Peyer's patch (tissue), 4 donors: ENCODE measurements around the gene PRELID3B. TPM values are rescaled to one million over a fixed set of nuclear protein-coding genes. Genes with fewer than 3 reads are reported as not detected.

Source experiments
- DNase-seq, 3 donors: peaks; one replicate each; pipeline ENCODE4 v3.0.0-alpha.2; 2017 to 2019
- H3K27ac ChIP-seq, 4 donors: fragments of 200-600 bp; sonication (generic); one replicate each; pipeline ENCODE4 v1.5.1; 2016 to 2019
- H3K27me3 ChIP-seq, 2 donors: fragments of 200-600 bp; sonication (generic); one replicate each; pipeline ENCODE4 v1.5.1; 2019
- H3K36me3 ChIP-seq, 3 donors: fragments of 200-600 bp; sonication (generic); one replicate each; pipeline ENCODE4 v1.5.1; 2016 to 2019
- H3K4me1 ChIP-seq, 4 donors: fragments of 200-600 bp; sonication (generic); one replicate each; pipeline ENCODE4 v1.5.1; 2016 to 2019
- H3K4me3 ChIP-seq, 4 donors: fragments of 200-600 bp; sonication (generic); 1 replicate in 3 of 4; 2 replicates in 1 of 4; pipeline ENCODE4 v1.5.1; 2016 to 2019; ENCODE audit warnings: mild to moderate bottlenecking in 1 of 4
- H3K9me3 ChIP-seq, 4 donors: fragments of 200-600 bp; sonication (generic); one replicate each; pipeline ENCODE4 v1.5.1; 2016 to 2019; ENCODE audit warnings: mild to moderate bottlenecking in 1 of 4
- CTCF ChIP-seq, 6 experiments: fragments of 450-650 bp in 4 of 6; fragments of 200-600 bp in 2 of 6; sonication (generic) in 1 of 6; IDR thresholded peaks; one replicate each; pipeline ENCODE4 v1.5.1; 2017 to 2019; ENCODE audit warnings: antibody characterized with exemption in 6 of 6, mild to moderate bottlenecking in 3 of 6, moderate library complexity in 1 of 6
- POLR2A ChIP-seq, 2 donors: fragments of 450-650 bp; IDR thresholded peaks; one replicate each; pipeline ENCODE4 v1.5.1; 2017; ENCODE audit warnings: antibody characterized with exemption in 2 of 2, mild to moderate bottlenecking in 2 of 2, moderate library complexity in 2 of 2
- total RNA-seq, 4 donors: library from RNA; depleted of rRNA; stranded (reverse); fragments of >200 nt; gene quantifications; one replicate each; pipeline ENCODE4 v1.1.0, GENCODE V29; 2016

Gene PRELID3B
- total RNA-seq, 4 donors from 2014 or later, result 44.6 to 148 (median 86.5) TPM

GRCh38 chr20:59030911-59031563, 11.5 kb downstream of the PRELID3B start:
- H3K9me3 ChIP-seq, result no peaks in the 10 kb centered on the region
- no peaks in the 10 kb centered on the region for H3K27me3 ChIP-seq
- peak in 1 of 3 donors; percentile 51 for DNase-seq
- peak overlapping the region; percentile 87 to 95 (median 92) for H3K27ac ChIP-seq
- TF ChIP-seq CTCF (IDR thresholded peaks at IDR 0.05) (no peak), POLR2A (IDR thresholded peaks at IDR 0.05) (peak in 1 of 2 donors; percentile 17)
- peaks cover 0 to 41% (median 11%) of the 10 kb centered on the region in 4 donors for H3K4me1 ChIP-seq
- peaks cover 0 to 55% (median 0%) of the 10 kb centered on the region in 3 donors for H3K36me3 ChIP-seq
- H3K4me3 ChIP-seq, result peak overlapping the region; percentile 62 to 88 (median 76)

GRCh38 chr20:59028812-59029211, 13.8 kb downstream of the PRELID3B start:
- DNase-seq, result no peak
- Histone ChIP-seq H3K4me3 (peak overlapping the region in 1 of 4 donors; percentile 22), H3K36me3 (peaks cover 0 to 63% (median 0%) of the 10 kb centered on the region in 3 donors), H3K27ac (no peak overlapping the region), H3K9me3 (no peaks in the 10 kb centered on the region), H3K27me3 (no peaks in the 10 kb centered on the region), H3K4me1 (peaks cover 0 to 41% (median 11%) of the 10 kb centered on the region in 4 donors)
- TF ChIP-seq CTCF (IDR thresholded peaks at IDR 0.05), result no peak
- TF ChIP-seq POLR2A (IDR thresholded peaks at IDR 0.05), result no peak

- no peak for TF ChIP-seq CTCF (IDR thresholded peaks at IDR 0.05)
- no peak for TF ChIP-seq POLR2A (IDR thresholded peaks at IDR 0.05)
- DNase-seq, result no peak
- Histone ChIP-seq H3K36me3 (peaks cover 0 to 70% (median 0%) of the 10 kb centered on the region in 3 donors), H3K27me3 (no peaks in the 10 kb centered on the region), H3K27ac (no peak overlapping the region), H3K4me3 (no peak overlapping the region), H3K4me1 (peaks cover 0 to 37% (median 11%) of the 10 kb centered on the region in 4 donors), H3K9me3 (no peaks in the 10 kb centered on the region)
These were observed 14.8 kb downstream of the PRELID3B start for GRCh38 chr20:59027741-59028320.

GRCh38 chr20:59026904-59027740, 15.5 kb downstream of the PRELID3B start:
- Histone ChIP-seq H3K27ac (no peak overlapping the region), H3K4me1 (peaks cover 0 to 34% (median 11%) of the 10 kb centered on the region in 4 donors), H3K9me3 (no peaks in the 10 kb centered on the region), H3K27me3 (no peaks in the 10 kb centered on the region), H3K36me3 (peaks cover 0 to 75% (median 0%) of the 10 kb centered on the region in 3 donors), H3K4me3 (no peak overlapping the region)
- DNase-seq, result no peak
- TF ChIP-seq POLR2A (IDR thresholded peaks at IDR 0.05), result no peak
- no peak for TF ChIP-seq CTCF (IDR thresholded peaks at IDR 0.05)

- Histone ChIP-seq H3K9me3 (no peaks in the 10 kb centered on the region), H3K4me1 (peaks cover 0 to 23% (median 9%) of the 10 kb centered on the region in 4 donors), H3K27me3 (no peaks in the 10 kb centered on the region), H3K4me3 (no peak overlapping the region), H3K36me3 (peaks cover 0 to 75% (median 0%) of the 10 kb centered on the region in 3 donors), H3K27ac (no peak overlapping the region)
- DNase-seq, result no peak
- TF ChIP-seq POLR2A (IDR thresholded peaks at IDR 0.05) (no peak), CTCF (IDR thresholded peaks at IDR 0.05) (no peak)
These were observed 17.1 kb downstream of the PRELID3B start for GRCh38 chr20:59025511-59025910.
